HL-60 (cell line): Measurements from ENCODE around the gene RPL13A.

Experiments
- DNase-seq, 2 experiments: peaks; one replicate each; pipeline ENCODE4 v3.0.0-alpha.2; 2010 to 2020; ENCODE audit warnings: low read depth in 1 of 2, low spot score in 1 of 2
- H3K27ac ChIP-seq: fragments of 250-450 bp; sonication (Bioruptor Pico); replicated peaks from 2 replicates; pipeline ENCODE4 v1.5.1; 2020; ENCODE audit warnings: mild to moderate bottlenecking, moderate library complexity
- H3K27me3 ChIP-seq: fragments of 250-450 bp; sonication (Bioruptor Pico); 2 replicates; pipeline ENCODE4 v1.5.1; 2021; ENCODE audit warnings: mild to moderate bottlenecking, moderate library complexity; ENCODE audit not compliant: insufficient read depth, poor library complexity, severe bottlenecking
- H3K4me3 ChIP-seq: replicated peaks from 2 replicates; pipeline ENCODE4 v1.5.1; 2011; ENCODE audit warnings: mild to moderate bottlenecking, control low read depth, low read length; ENCODE audit not compliant: insufficient read depth
- CTCF ChIP-seq: IDR thresholded peaks from one replicate; pipeline ENCODE4 v1.5.1; 2011; ENCODE audit warnings: low read length, control low read depth, inconsistent platforms; ENCODE audit not compliant: insufficient read depth
- GABPA ChIP-seq: IDR thresholded peaks from 2 replicates; pipeline ENCODE4 v1.6.1; 2012; ENCODE audit warnings: low read depth
- POLR2AphosphoS5 ChIP-seq: IDR thresholded peaks from 2 replicates; pipeline ENCODE4 v1.6.1; 2012; ENCODE audit warnings: low read depth
- SPI1 ChIP-seq: IDR thresholded peaks from 2 replicates; pipeline ENCODE4 v1.6.1; 2012; ENCODE audit warnings: low read depth, mild to moderate bottlenecking, borderline replicate concordance
- TF ChIP-seq, protein P1 (sequence below): IDR thresholded peaks from 2 replicates; pipeline ENCODE4 v1.6.1; 2012; ENCODE audit warnings: low read depth; ENCODE audit not compliant: insufficient replicate concordance

RPL13A gene

GRCh38 chr19:49440439-49441209, 46.8 kb upstream of the RPL13A start:
- Histone ChIP-seq H3K27ac (no peak overlapping the region), H3K27me3 (peaks cover 52% of the 10 kb centered on the region), H3K4me3 (no peak overlapping the region)
- no peak for DNase-seq
- TF ChIP-seq POLR2AphosphoS5 (no peak), CTCF (no peak), SPI1 (no peak), GABPA (no peak)
- TF ChIP-seq, protein P1, sequence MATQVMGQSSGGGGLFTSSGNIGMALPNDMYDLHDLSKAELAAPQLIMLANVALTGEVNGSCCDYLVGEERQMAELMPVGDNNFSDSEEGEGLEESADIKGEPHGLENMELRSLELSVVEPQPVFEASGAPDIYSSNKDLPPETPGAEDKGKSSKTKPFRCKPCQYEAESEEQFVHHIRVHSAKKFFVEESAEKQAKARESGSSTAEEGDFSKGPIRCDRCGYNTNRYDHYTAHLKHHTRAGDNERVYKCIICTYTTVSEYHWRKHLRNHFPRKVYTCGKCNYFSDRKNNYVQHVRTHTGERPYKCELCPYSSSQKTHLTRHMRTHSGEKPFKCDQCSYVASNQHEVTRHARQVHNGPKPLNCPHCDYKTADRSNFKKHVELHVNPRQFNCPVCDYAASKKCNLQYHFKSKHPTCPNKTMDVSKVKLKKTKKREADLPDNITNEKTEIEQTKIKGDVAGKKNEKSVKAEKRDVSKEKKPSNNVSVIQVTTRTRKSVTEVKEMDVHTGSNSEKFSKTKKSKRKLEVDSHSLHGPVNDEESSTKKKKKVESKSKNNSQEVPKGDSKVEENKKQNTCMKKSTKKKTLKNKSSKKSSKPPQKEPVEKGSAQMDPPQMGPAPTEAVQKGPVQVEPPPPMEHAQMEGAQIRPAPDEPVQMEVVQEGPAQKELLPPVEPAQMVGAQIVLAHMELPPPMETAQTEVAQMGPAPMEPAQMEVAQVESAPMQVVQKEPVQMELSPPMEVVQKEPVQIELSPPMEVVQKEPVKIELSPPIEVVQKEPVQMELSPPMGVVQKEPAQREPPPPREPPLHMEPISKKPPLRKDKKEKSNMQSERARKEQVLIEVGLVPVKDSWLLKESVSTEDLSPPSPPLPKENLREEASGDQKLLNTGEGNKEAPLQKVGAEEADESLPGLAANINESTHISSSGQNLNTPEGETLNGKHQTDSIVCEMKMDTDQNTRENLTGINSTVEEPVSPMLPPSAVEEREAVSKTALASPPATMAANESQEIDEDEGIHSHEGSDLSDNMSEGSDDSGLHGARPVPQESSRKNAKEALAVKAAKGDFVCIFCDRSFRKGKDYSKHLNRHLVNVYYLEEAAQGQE: no peak

- Histone ChIP-seq H3K27ac (no peak within 1 kb of the TSS), H3K27me3 (peaks cover 50% of the 10 kb centered on the region), H3K4me3 (no peak within 1 kb of the TSS; the same call in 1 of the 2 replicates)
- TF ChIP-seq, protein P1: no peak
- no peak for TF ChIP-seq GABPA
- TF ChIP-seq CTCF: no peak
- no peak for TF ChIP-seq POLR2AphosphoS5
- TF ChIP-seq SPI1: no peak
- no peak for DNase-seq
These were observed 46.0 kb upstream of the RPL13A start, which contains the start of gene SLC17A7 for GRCh38 chr19:49441210-49441959. Gene SLC17A7, minus strand, starts transcription at chr19:49441527. Its CDS starts 148 bp downstream, at chr19:49441379.

GRCh38 chr19:49441960-49442350, 45.5 kb upstream of the RPL13A start:
- no peak overlapping the region for H3K4me3 ChIP-seq
- no peak for DNase-seq
- peaks cover 44% of the 10 kb centered on the region for H3K27me3 ChIP-seq
- TF ChIP-seq GABPA (no peak), POLR2AphosphoS5 (no peak), CTCF (no peak), SPI1 (no peak)
- TF ChIP-seq, protein P1: no peak
- H3K27ac ChIP-seq: no peak overlapping the region
